ENCODE data around the gene FOXP1.
A peak's percentile ranks its signal among the peaks of the same experiment; 100 is the strongest.

The FOXP1 gene

GRCh38 chr3:71505767-71506350 is 77.7 kb downstream of the FOXP1 start:
- DNase-seq (ENCODE audit: low read depth in 2 of 2), result no peak

- DNase-seq (ENCODE audit: low read depth in 2 of 2), result peak in 1 of 2 donors; percentile 33
Measured at GRCh38 chr3:71504250-71505036, 79.1 kb downstream of the FOXP1 start.

GRCh38 chr3:71503525-71504249 is 79.8 kb downstream of the FOXP1 start:
- DNase-seq (ENCODE audit: low read depth in 2 of 2), result no peak

- DNase-seq (ENCODE audit: low read depth in 2 of 2), result no peak
Measured at GRCh38 chr3:71502066-71502625, 81.4 kb downstream of the FOXP1 start.

GRCh38 chr3:71500696-71501095 is 82.8 kb downstream of the FOXP1 start:
- DNase-seq (ENCODE audit: low read depth in 2 of 2), result no peak

- DNase-seq (ENCODE audit: low read depth in 2 of 2), result no peak
Measured at GRCh38 chr3:71499227-71499876, 84.2 kb downstream of the FOXP1 start.

DNA sequence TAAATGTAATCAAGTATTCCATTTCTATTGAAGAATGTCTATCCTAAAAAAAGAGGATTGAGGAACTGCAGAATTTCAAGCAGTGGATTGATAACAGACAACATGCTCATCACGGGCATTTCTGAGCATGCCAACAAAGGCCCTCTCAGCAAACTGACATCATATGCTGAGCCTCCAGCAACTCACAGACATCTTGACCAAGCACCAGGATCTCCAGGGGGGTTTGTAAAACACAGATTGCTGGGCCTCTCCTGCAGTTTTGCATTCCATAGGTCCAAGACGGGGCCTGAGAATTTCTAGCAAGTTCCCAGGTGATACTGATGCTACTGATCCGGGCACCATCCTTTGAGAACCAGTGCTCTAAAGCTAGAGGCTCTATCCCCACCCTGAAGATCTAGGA is 85.0 kb downstream of the FOXP1 start:
- DNase-seq (ENCODE audit: low read depth in 2 of 2), result no peak

GRCh38 chr3:71497971-71498444 is 85.5 kb downstream of the FOXP1 start:
- no peak for DNase-seq (ENCODE audit: low read depth in 2 of 2)

GRCh38 chr3:71497367-71497897 is 86.1 kb downstream of the FOXP1 start:
- DNase-seq (ENCODE audit: low read depth in 2 of 2), result no peak

DNA sequence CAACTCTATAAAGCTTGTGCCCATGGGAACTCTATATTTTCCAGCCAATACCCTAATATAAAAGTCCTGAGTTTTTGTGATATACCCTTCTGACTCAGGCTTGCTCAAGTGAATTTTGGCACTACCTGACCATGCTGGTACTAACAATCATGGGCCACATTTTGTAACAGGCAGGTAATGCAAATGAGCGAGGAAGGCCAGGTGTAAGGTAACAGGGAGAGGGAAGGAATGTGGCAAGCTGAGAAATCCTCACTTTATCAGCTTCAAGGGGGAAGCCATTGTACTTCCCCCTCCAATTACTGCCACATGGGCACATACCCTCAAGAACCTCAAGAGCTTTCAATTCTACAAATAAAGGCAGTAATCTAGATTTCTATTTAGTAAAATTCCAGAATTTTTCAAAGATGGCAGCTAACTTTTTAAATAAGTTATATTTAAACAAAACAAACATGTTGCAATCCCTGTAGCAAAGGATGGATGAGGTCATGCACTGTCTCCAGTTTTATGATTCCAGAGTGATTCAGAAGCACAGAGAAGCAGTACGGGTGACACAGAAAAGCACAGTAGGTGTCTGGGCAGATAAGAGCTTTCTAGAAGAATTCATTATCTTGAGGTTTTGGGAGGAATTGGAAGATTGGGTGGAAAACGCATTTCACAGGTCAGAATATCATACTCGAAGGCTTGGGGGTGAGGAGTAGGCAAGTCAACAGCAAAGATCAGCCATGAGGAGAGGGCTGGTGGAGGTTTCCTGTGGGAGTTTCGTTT is 87.6 kb downstream of the FOXP1 start:
- DNase-seq (ENCODE audit: low read depth in 2 of 2), result no peak

- no peak for DNase-seq (ENCODE audit: low read depth in 2 of 2)
Measured at GRCh38 chr3:71494212-71494611, 89.3 kb downstream of the FOXP1 start.

- no peak for DNase-seq (ENCODE audit: low read depth in 2 of 2)
Measured at GRCh38 chr3:71492974-71493771, 90.4 kb downstream of the FOXP1 start.

DNA sequence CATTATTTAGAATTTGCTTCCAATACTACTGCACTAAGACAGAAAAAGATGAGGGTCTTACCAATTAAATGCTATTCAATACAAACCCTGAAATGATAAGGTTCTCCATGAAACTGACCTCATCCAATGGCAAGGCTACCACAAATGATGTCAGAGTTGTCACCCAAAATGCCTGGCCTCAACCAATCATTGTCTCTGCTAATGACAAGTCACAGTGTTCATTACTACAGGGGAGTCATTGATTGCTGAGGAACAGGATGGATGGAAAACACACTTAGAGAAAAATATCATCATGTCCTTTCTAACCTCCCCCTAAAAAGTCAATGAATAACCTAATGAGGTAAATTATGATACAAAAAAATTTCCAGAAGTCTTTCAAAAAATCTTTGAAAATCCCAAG is 91.0 kb downstream of the FOXP1 start:
- DNase-seq (ENCODE audit: low read depth in 2 of 2), result no peak

DNA sequence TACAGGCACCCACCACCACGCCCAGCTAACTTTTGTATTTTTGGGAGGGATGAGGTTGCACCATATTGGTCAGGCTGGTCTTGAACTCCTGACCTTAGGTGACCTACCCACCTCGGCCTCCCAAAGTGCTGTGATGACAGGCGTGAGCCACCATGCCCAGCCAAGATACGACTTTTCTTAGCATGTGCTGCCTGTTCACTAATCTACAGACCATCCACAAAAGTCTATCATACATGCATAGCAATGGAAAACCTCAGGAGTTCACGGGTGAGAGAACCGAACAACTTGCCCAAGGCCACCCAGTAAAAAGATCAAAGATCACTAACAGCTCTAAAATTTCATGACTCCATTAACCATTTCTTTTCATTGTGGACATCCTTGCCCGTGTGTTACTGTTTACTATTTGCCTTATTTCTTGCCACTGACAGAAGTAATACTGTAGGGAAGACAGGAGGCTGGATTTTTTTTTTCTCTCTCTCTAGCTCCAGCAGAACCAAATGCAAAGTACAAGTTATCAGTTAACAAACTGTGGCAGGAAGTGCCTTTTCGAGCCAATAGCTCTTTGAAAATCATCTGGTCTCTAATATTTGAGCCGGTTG is 92.3 kb downstream of the FOXP1 start:
- DNase-seq (ENCODE audit: low read depth in 2 of 2), result no peak

DNA sequence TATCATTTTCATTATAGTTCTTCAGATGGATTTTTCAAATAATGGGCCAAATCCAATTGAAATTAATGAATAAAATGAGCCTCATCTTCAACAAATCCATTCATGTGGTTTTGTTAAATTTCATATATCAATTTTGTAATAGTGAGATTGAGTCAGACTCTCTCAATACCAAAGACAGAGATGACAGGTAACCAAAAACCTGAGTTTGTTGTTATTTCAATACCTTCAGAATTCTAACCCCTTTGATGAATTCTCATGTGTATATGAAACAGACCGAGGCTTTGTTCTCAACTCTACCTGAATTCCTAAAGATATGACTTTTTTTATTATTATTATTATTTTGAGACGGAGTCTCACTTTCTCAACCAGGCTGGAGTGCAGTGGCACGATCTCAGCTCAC is 92.8 kb downstream of the FOXP1 start:
- no peak for DNase-seq (ENCODE audit: low read depth in 2 of 2)

DNA sequence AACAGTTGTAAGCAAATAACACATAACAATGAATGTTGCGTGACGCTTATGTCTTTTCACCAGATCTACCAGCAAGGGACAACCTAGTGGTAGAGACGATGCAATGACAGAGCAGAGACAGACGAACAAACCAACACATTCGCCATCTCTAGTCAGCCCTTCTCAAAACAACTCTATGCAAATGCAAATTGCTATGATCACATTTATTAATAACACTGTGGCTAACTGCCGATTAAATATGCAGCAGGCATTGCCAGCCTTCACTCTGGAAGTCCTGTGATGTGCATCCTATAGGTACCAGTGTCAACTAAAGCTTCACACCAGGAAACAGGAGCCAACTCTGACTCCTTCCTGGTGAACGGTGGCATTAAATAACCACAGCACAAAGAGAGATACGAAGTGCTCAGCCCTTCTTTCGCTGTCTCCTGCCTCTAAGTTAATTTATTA is 94.2 kb downstream of the FOXP1 start:
- DNase-seq (ENCODE audit: low read depth in 2 of 2), result no peak

GRCh38 chr3:71488882-71489281 is 94.6 kb downstream of the FOXP1 start:
- DNase-seq (ENCODE audit: low read depth in 2 of 2), result no peak

- DNase-seq (ENCODE audit: low read depth in 2 of 2), result no peak
Measured at GRCh38 chr3:71488391-71488809, 95.1 kb downstream of the FOXP1 start.

- no peak for DNase-seq (ENCODE audit: low read depth in 2 of 2)
Measured at GRCh38 chr3:71487418-71487817, 96.1 kb downstream of the FOXP1 start.

DNA sequence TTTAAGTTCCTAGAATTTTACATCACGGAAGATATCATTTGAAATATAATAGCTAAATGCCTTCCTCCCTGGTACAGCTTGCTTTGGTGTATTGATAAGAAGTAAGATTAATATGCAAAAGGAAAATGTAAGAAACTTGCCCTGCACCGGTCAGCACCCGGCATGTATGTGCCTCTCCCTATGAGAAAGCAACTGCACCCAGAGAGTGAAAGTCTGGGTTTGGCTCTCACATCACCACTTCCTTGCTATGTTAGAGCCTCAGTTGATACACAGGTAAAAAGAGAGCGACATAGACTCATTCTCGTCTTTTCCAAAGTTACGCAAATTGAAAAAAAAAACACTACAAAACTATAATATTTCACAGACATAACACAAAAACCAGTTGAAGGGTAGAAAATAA is 96.7 kb downstream of the FOXP1 start:
- no peak for DNase-seq (ENCODE audit: low read depth in 2 of 2)

All from stimulated activated CD8-positive, alpha-beta memory T cell treated with anti-CD3 and anti-CD28 coated beads, Interleukin-2, amount 100 ng/mL, for 48 hours (primary cell).